Caco-2 (cell line): ENCODE results near the gene FAM184A. TPM values are rescaled to one million over a fixed set of nuclear protein-coding genes. Genes with fewer than 3 reads are reported as not detected.

Experiments
- BruUV-seq: library from RNA; stranded (reverse); fragments of 400-500 nt; replicated peaks from 2 replicates; lab custom pipeline; 2021; lab: Mats Ljungman, UMichigan
- CTCF ChIA-PET: fragments of 300-600 bp; sonication (Branson Sonifier 250); formaldehyde crosslinking; loops from one replicate; lab custom pipeline; 2022; ENCODE audit warnings: antibody characterized with exemption; lab: Charles Lee
- POLR2A ChIA-PET: fragments of 300-600 bp; sonication (Branson Sonifier 250); formaldehyde crosslinking; loops from one replicate; lab custom pipeline; 2022; ENCODE audit warnings: antibody characterized with exemption; lab: Charles Lee
- DNase-seq, 2 experiments: peaks; one replicate each; pipeline versions ENCODE4 v3.0.0 to v3.0.0-alpha.2; 2020 to 2022
- H3K27me3 ChIP-seq: replicated peaks from 2 replicates; pipeline ENCODE4 v1.6.0; 2011; ENCODE audit warnings: low read length; ENCODE audit not compliant: control insufficient read depth, insufficient read depth
- H3K36me3 ChIP-seq: 2 replicates; pipeline ENCODE4 v1.5.1; 2011; ENCODE audit warnings: low read length; ENCODE audit not compliant: control insufficient read depth, insufficient read depth
- H3K4me1 ChIP-seq: fragments of 250-450 bp; sonication (Bioruptor Pico); 2 replicates; pipeline ENCODE4 v1.5.1; 2020; ENCODE audit warnings: mild to moderate bottlenecking
- H3K4me3 ChIP-seq: 2 replicates; pipeline ENCODE4 v1.5.1; 2011; ENCODE audit warnings: low read depth, mild to moderate bottlenecking, control low read depth, low read length
- H3K9me3 ChIP-seq: fragments of 250-450 bp; sonication (Bioruptor Pico); 2 replicates; pipeline ENCODE4 v1.5.1; 2020; ENCODE audit warnings: mild to moderate bottlenecking, moderate library complexity
- H3K27ac Mint-ChIP-seq: one replicate; pipeline ENCODE4 v1.8.0; 2022; ENCODE audit warnings: mixed read lengths; ENCODE audit not compliant: unreplicated experiment
- H3K27me3 Mint-ChIP-seq: one replicate; pipeline ENCODE4 v1.8.0; 2022; ENCODE audit warnings: mixed read lengths; ENCODE audit not compliant: insufficient read depth, unreplicated experiment
- H3K36me3 Mint-ChIP-seq: one replicate; pipeline ENCODE4 v1.8.0; 2022; ENCODE audit warnings: mild to moderate bottlenecking, mixed read lengths; ENCODE audit not compliant: insufficient read depth, unreplicated experiment
- H3K4me1 Mint-ChIP-seq: one replicate; pipeline ENCODE4 v1.8.0; 2022; ENCODE audit warnings: low read depth, mixed read lengths; ENCODE audit not compliant: unreplicated experiment
- H3K4me3 Mint-ChIP-seq: one replicate; pipeline ENCODE4 v1.8.0; 2022; ENCODE audit warnings: mild to moderate bottlenecking, moderate library complexity, mixed read lengths; ENCODE audit not compliant: unreplicated experiment
- H3K9me3 Mint-ChIP-seq: one replicate; pipeline ENCODE4 v1.8.0; 2022; ENCODE audit warnings: mixed read lengths; ENCODE audit not compliant: unreplicated experiment
- intact Hi-C: fragments of 100-400 bp; cut with micrococcal nuclease; formaldehyde crosslinking; loops from one replicate; pipeline ENCODE4 v1.10.0; 2022; ENCODE audit not compliant: unreplicated experiment
- total RNA-seq: library from RNA; stranded (reverse); gene quantifications from 2 replicates; pipeline ENCODE4 v1.2.3, GENCODE V29; 2022
- TF ChIP-seq, protein P1 (sequence below), 2 experiments: fragments of 200-600 bp in 1 of 2; IDR thresholded peaks; 1 replicate in 1 of 2; 2 replicates in 1 of 2; pipeline versions ENCODE4 v1.5.1 to v1.8.0; 2011 to 2022; ENCODE audit warnings: antibody characterized with exemption in 1 of 2, control low read depth in 1 of 2, inconsistent platforms in 1 of 2, low read depth in 1 of 2, low read length in 1 of 2, mild to moderate bottlenecking in 1 of 2, moderate library complexity in 1 of 2; ENCODE audit not compliant: insufficient read depth in 1 of 2, severe bottlenecking in 1 of 2, unreplicated experiment in 1 of 2

Gene FAM184A
- total RNA-seq, 1 experiment from 2014 or later = 10.8 TPM

DNA sequence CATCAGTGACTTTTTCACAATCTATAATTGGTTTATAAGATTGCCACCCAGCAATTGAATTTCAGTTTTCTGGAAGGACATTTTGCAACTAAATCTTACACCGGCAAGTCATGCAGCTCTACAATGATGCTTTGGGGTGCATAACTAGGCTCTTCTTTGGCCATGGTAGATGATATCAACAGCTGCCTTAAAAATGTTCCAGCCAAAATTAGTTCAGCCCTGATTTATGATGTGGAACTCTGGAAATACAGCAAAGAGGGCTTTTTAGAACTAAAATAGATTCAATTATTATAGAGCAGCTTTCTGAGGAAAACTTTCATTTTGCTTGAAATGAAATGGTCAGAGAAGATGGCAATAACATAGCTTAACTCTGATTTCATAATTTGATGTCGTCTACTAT is 125.1 kb downstream of the FAM184A start:
- H3K4me3 Mint-ChIP-seq = no peak overlapping the region
- H3K36me3 Mint-ChIP-seq = no peaks in the 10 kb centered on the region
- no peaks in the 10 kb centered on the region for H3K27me3 ChIP-seq
- H3K4me3 ChIP-seq = no peak overlapping the region
- no TSS peak for BruUV-seq
- ChIA-PET CTCF (interaction anchor here (1.7 kb wide), 1 partner anchor 157 kb away, joined by 6 read pairs; no protein-coding TSS in a partner anchor), POLR2A (no interaction called here)
- no peak for DNase-seq
- H3K4me1 Mint-ChIP-seq = no peaks in the 10 kb centered on the region
- H3K4me1 ChIP-seq = no peaks in the 10 kb centered on the region
- H3K27ac Mint-ChIP-seq = no peak overlapping the region
- H3K27me3 Mint-ChIP-seq = no peaks in the 10 kb centered on the region
- H3K36me3 ChIP-seq = no peaks in the 10 kb centered on the region
- intact Hi-C loops = no loop called here
- H3K9me3 Mint-ChIP-seq = no peaks in the 10 kb centered on the region
- TF ChIP-seq, protein P1, sequence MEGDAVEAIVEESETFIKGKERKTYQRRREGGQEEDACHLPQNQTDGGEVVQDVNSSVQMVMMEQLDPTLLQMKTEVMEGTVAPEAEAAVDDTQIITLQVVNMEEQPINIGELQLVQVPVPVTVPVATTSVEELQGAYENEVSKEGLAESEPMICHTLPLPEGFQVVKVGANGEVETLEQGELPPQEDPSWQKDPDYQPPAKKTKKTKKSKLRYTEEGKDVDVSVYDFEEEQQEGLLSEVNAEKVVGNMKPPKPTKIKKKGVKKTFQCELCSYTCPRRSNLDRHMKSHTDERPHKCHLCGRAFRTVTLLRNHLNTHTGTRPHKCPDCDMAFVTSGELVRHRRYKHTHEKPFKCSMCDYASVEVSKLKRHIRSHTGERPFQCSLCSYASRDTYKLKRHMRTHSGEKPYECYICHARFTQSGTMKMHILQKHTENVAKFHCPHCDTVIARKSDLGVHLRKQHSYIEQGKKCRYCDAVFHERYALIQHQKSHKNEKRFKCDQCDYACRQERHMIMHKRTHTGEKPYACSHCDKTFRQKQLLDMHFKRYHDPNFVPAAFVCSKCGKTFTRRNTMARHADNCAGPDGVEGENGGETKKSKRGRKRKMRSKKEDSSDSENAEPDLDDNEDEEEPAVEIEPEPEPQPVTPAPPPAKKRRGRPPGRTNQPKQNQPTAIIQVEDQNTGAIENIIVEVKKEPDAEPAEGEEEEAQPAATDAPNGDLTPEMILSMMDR (IDR thresholded peaks at IDR 0.05; ENCODE audit: insufficient read depth in 1 of 2, low read depth in 1 of 2, low read length in 1 of 2, severe bottlenecking in 1 of 2, unreplicated experiment in 1 of 2) = no peak
- no peaks in the 10 kb centered on the region for H3K9me3 ChIP-seq

DNA sequence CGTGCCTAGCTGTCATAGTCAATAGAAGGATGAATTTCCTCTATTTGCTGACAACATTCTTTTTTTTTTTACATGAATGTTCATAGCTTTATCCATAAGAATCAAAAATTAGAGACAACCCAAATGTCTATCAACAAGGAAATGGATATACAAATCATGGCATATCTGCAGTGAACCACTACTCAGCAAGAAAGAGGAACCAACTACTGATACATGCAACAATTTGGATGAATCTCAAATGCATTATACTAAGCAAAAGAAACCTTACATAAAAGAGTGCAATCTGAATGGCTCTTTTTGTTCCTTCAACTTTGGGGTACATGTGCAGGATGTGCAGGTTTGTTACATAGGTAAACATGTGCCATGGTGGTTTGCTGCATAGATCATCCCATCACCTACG is 125.8 kb downstream of the FAM184A start:
- H3K27me3 ChIP-seq = no peaks in the 10 kb centered on the region
- Mint-ChIP-seq H3K4me3 (no peak overlapping the region), H3K27ac (no peak overlapping the region), H3K27me3 (no peaks in the 10 kb centered on the region), H3K9me3 (peaks cover under 1% of the 10 kb centered on the region), H3K36me3 (no peaks in the 10 kb centered on the region), H3K4me1 (no peaks in the 10 kb centered on the region)
- no peaks in the 10 kb centered on the region for H3K9me3 ChIP-seq
- intact Hi-C loops = no loop called here
- POLR2A ChIA-PET = no interaction called here
- BruUV-seq = no TSS peak
- H3K4me1 ChIP-seq = no peaks in the 10 kb centered on the region
- TF ChIP-seq, protein P1 (IDR thresholded peaks at IDR 0.05; ENCODE audit: insufficient read depth in 1 of 2, low read depth in 1 of 2, low read length in 1 of 2, severe bottlenecking in 1 of 2, unreplicated experiment in 1 of 2) = no peak
- H3K4me3 ChIP-seq = no peak overlapping the region
- H3K36me3 ChIP-seq = no peaks in the 10 kb centered on the region
- no peak for DNase-seq
- CTCF ChIA-PET = interaction anchor here (1.7 kb wide), 1 partner anchor 158 kb away, joined by 6 read pairs; no protein-coding TSS in a partner anchor

DNA sequence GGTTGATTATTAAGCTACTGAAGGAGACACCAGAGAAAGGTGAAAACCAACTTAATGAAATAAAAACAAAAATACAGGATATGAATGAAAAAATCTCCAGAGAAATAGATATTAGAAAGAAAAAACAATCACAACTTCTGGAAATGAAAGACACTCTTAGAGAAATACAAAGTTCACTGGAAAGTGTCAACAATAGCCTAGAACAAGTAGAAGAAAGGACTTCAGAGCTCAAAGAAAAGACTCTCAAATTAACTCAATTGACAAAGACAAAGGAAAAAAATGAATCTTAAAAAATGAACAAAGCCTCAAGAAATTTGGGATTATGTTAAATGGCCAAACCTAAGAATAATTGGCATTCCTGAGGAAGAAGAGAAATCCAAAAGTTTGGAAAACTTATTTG is 133.2 kb downstream of the FAM184A start:
- H3K27me3 ChIP-seq = no peaks in the 10 kb centered on the region
- Mint-ChIP-seq H3K4me1 (no peaks in the 10 kb centered on the region), H3K4me3 (no peak overlapping the region), H3K27ac (no peak overlapping the region), H3K36me3 (no peaks in the 10 kb centered on the region), H3K9me3 (peaks cover 37% of the 10 kb centered on the region), H3K27me3 (no peaks in the 10 kb centered on the region)
- DNase-seq = no peak
- POLR2A ChIA-PET = no interaction called here
- H3K36me3 ChIP-seq = no peaks in the 10 kb centered on the region
- TF ChIP-seq, protein P1 (IDR thresholded peaks at IDR 0.05; ENCODE audit: insufficient read depth in 1 of 2, low read depth in 1 of 2, low read length in 1 of 2, severe bottlenecking in 1 of 2, unreplicated experiment in 1 of 2) = no peak
- peaks cover 5% of the 10 kb centered on the region; the same call in 1 of the 2 replicates for H3K9me3 ChIP-seq
- CTCF ChIA-PET = no interaction called here
- BruUV-seq = no TSS peak
- no peak overlapping the region for H3K4me3 ChIP-seq
- intact Hi-C loops = no loop called here
- H3K4me1 ChIP-seq = no peaks in the 10 kb centered on the region
